Fibroblast of lung (primary cell): ENCODE results near the gene PRR7. TPM values are rescaled to one million over a fixed set of nuclear protein-coding genes. Genes with fewer than 3 reads are reported as not detected.
A peak's percentile ranks its signal among the peaks of the same experiment; 100 is the strongest.

Experiments used
- DNase-seq, 2 donors: peaks; one replicate each; pipeline versions ENCODE4 v3.0.0 to v3.0.0-alpha.2; 2010; ENCODE audit warnings: low read depth in 2 of 2
- H2AFZ ChIP-seq: 2 replicates; pipeline ENCODE4 v1.5.1; 2012; ENCODE audit warnings: low read length, control low read depth, inconsistent platforms
- H3K27ac ChIP-seq: 2 replicates; pipeline ENCODE4 v1.5.1; 2011; ENCODE audit warnings: low read length, control low read depth; ENCODE audit not compliant: insufficient read depth
- H3K27me3 ChIP-seq: 2 replicates; pipeline ENCODE4 v1.5.1; 2011; ENCODE audit warnings: mild to moderate bottlenecking, low read length; ENCODE audit not compliant: control insufficient read depth, insufficient read depth
- H3K36me3 ChIP-seq: 2 replicates; pipeline ENCODE4 v1.5.1; 2011; ENCODE audit warnings: low read length; ENCODE audit not compliant: control insufficient read depth, insufficient read depth
- H3K4me1 ChIP-seq: 2 replicates; pipeline ENCODE4 v1.5.1; 2011; ENCODE audit warnings: low read length; ENCODE audit not compliant: control insufficient read depth, insufficient read depth; ENCODE audit errors: extremely low read depth
- H3K4me2 ChIP-seq: 2 replicates; pipeline ENCODE4 v1.5.1; 2011; ENCODE audit warnings: low read length, control low read depth; ENCODE audit not compliant: insufficient read depth; ENCODE audit errors: extremely low read depth
- H3K4me3 ChIP-seq, 4 experiments: fragments of 200-600 bp in 1 of 4; sonication (generic) in 1 of 4; replicated peaks in 1 of 4; 2 replicates each; pipeline ENCODE4 v1.5.1; 2011 to 2016; ENCODE audit warnings: low read length in 4 of 4, low read depth in 3 of 4, mild to moderate bottlenecking in 3 of 4, control low read depth in 2 of 4, inconsistent platforms in 1 of 4, mixed read lengths in 1 of 4; ENCODE audit not compliant: insufficient read depth in 1 of 4; ENCODE audit errors: control extremely low read depth in 1 of 4
- H3K79me2 ChIP-seq: 2 replicates; pipeline ENCODE4 v1.5.1; 2012; ENCODE audit warnings: mild to moderate bottlenecking, low read length, inconsistent platforms; ENCODE audit not compliant: control insufficient read depth, insufficient read depth
- H3K9ac ChIP-seq: 2 replicates; pipeline ENCODE4 v1.5.1; 2011; ENCODE audit warnings: mild to moderate bottlenecking, low read length, control low read depth; ENCODE audit not compliant: insufficient read depth
- H3K9me3 ChIP-seq: 2 replicates; pipeline ENCODE4 v1.5.1; 2012; ENCODE audit warnings: low read depth, low read length; ENCODE audit not compliant: control insufficient read depth, insufficient read depth
- H4K20me1 ChIP-seq: 2 replicates; pipeline ENCODE4 v1.5.1; 2011; ENCODE audit warnings: low read length; ENCODE audit not compliant: control insufficient read depth, insufficient read depth; ENCODE audit errors: extremely low read depth
- EZH2 ChIP-seq: IDR thresholded peaks from 2 replicates; pipeline ENCODE4 v1.5.1; 2012; ENCODE audit warnings: low read length, control low read depth, mild to moderate bottlenecking; ENCODE audit errors: missing control alignments
- polyA plus RNA-seq, 2 donors: library from polyadenylated mRNA; depleted of rRNA in 1 of 2; stranded (reverse) in 1 of 2; unstranded in 1 of 2; fragments of >200 nt; gene quantifications; 2 replicates each; pipeline ENCODE4 v1.2.1, GENCODE V29; 2011 to 2012; ENCODE audit warnings: missing spikeins in 1 of 2
- total RNA-seq: library from RNA; depleted of rRNA; stranded (reverse); fragments of >200 nt; gene quantifications from 2 replicates; pipeline ENCODE4 v1.2.1, GENCODE V29; 2014
- TF ChIP-seq, protein P1 (sequence below), 2 donors: IDR thresholded peaks in 1 of 2; conservative IDR thresholded peaks in 1 of 2; 1 replicate in 1 of 2; 2 replicates in 1 of 2; pipeline ENCODE4 v1.5.1; 2011 to 2012; ENCODE audit warnings: low read length in 2 of 2, control low read depth in 1 of 2, inconsistent platforms in 1 of 2, low read depth in 1 of 2, mild to moderate bottlenecking in 1 of 2

The PRR7 gene
- total and polyA plus RNA-seq, 2 donors (not counting 1 experiment from before 2014, with no cell fraction given) = 1.6 to 2.3 TPM

DNA sequence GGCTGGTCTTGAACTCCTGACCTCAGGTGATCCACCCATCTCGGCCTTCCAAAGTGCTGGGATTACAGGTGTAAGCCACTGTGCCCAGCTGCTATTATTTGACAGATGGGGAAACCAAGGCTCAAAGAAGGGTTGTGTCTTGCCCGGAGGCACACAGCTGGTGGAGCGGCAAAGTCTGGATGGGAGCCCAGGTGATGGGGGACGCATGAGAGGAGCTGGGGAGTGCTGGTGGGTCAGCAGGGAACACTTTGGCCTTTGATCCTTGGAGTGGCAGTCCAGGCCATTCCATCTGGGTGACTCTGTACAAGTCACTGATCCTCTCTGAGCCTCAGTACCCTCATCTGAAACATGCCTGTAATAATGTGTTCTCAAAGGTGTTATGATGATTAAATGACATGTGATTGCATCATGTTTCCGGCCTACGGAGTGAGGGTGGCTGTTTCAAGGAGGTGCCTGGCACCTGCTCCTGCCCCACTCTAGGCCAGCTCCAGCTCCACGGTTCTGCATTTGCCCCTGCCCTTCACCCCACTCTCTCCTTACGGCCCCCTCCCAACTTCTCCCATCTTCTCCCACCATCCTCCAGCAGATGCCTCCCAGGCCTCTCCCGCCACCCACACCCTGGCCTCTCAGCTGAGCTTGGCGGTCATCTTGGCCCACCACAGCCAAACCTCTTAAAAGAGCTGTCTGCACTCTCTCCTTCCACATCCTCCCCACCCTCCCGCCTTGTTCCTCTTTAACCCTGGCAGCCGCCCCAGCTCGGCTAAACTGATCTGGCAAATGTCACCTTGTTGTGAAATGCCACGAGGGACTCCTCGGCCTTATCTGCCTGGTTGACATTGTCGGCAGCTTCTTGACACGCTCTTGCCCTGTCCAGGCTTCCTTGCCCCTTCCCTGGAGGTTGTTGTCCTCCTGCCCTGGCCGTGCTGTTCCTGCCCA, 32.4 kb downstream of the PRR7 start:
- Histone ChIP-seq H3K4me2 (peak overlapping the region; percentile 54), H3K9ac (no peak overlapping the region), H3K27ac (peak overlapping the region; percentile 84), H3K4me1 (peaks cover 34% of the 10 kb centered on the region), H3K4me3 (no peak overlapping the region), H4K20me1 (no peaks in the 10 kb centered on the region), H2AFZ (no peak overlapping the region), H3K9me3 (no peaks in the 10 kb centered on the region), H3K27me3 (no peaks in the 10 kb centered on the region), H3K36me3 (peaks cover 23% of the 10 kb centered on the region), H3K79me2 (no peaks in the 10 kb centered on the region)
- TF ChIP-seq, protein P1, sequence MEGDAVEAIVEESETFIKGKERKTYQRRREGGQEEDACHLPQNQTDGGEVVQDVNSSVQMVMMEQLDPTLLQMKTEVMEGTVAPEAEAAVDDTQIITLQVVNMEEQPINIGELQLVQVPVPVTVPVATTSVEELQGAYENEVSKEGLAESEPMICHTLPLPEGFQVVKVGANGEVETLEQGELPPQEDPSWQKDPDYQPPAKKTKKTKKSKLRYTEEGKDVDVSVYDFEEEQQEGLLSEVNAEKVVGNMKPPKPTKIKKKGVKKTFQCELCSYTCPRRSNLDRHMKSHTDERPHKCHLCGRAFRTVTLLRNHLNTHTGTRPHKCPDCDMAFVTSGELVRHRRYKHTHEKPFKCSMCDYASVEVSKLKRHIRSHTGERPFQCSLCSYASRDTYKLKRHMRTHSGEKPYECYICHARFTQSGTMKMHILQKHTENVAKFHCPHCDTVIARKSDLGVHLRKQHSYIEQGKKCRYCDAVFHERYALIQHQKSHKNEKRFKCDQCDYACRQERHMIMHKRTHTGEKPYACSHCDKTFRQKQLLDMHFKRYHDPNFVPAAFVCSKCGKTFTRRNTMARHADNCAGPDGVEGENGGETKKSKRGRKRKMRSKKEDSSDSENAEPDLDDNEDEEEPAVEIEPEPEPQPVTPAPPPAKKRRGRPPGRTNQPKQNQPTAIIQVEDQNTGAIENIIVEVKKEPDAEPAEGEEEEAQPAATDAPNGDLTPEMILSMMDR (conservative IDR thresholded peaks at IDR 0.05 in 1 of 2, IDR thresholded peaks at IDR 0.05 in 1 of 2; ENCODE audit: low read depth in 1 of 2, low read length in 2 of 2) = no peak
- TF ChIP-seq EZH2 = no peak
- peak; percentile 55 to 70 for DNase-seq

- DNase-seq = peak; percentile 62 to 74
- H3K79me2 ChIP-seq = no peaks in the 10 kb centered on the region
- TF ChIP-seq EZH2 = no peak
- TF ChIP-seq, protein P1 (conservative IDR thresholded peaks at IDR 0.05 in 1 of 2, IDR thresholded peaks at IDR 0.05 in 1 of 2; ENCODE audit: low read depth in 1 of 2, low read length in 2 of 2) = no peak
- peak overlapping the region; percentile 84 for H3K27ac ChIP-seq
- H4K20me1 ChIP-seq = no peaks in the 10 kb centered on the region
- H3K4me2 ChIP-seq = no peak overlapping the region
- no peak overlapping the region for H3K4me3 ChIP-seq
- no peaks in the 10 kb centered on the region for H3K9me3 ChIP-seq
- H2AFZ ChIP-seq = no peak overlapping the region
- peaks cover 30% of the 10 kb centered on the region for H3K36me3 ChIP-seq
- H3K4me1 ChIP-seq = peaks cover 34% of the 10 kb centered on the region
- no peak overlapping the region for H3K9ac ChIP-seq
- H3K27me3 ChIP-seq = no peaks in the 10 kb centered on the region
Measured at GRCh38 chr5:177479774-177480173, 33.2 kb downstream of the PRR7 start.

DNA sequence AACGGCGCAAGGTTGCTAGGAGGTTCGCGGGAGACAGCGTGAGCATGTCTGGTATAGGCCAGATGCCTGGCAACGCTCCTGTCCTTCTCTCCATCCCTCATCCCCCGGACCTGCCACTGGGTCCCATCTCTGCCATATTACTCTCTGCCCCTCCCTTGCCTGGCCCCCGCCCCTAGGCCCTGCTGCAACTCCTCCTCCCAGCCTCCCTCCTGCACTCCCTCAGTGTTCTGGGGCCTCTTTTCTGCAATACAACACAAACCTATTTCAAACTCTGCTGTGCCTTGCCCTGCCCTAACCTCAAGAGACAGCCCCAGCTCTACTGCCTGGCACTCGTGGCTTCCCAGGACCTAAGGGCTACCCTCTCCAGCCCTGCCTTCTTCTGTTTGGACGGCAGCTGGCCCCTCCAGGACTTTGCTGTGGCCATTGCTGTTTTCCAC, 35.8 kb downstream of the PRR7 start:
- H3K9ac ChIP-seq = no peak overlapping the region
- DNase-seq = no peak
- H2AFZ ChIP-seq = no peak overlapping the region
- H3K27ac ChIP-seq = no peak overlapping the region
- no peak overlapping the region for H3K4me3 ChIP-seq
- TF ChIP-seq, protein P1 (conservative IDR thresholded peaks at IDR 0.05 in 1 of 2, IDR thresholded peaks at IDR 0.05 in 1 of 2; ENCODE audit: low read depth in 1 of 2, low read length in 2 of 2) = no peak
- TF ChIP-seq EZH2 = no peak
- H3K36me3 ChIP-seq = peaks cover 43% of the 10 kb centered on the region
- H3K4me1 ChIP-seq = peaks cover 21% of the 10 kb centered on the region
- H3K79me2 ChIP-seq = peaks cover 1% of the 10 kb centered on the region
- H4K20me1 ChIP-seq = no peaks in the 10 kb centered on the region
- H3K27me3 ChIP-seq = no peaks in the 10 kb centered on the region
- no peak overlapping the region for H3K4me2 ChIP-seq
- no peaks in the 10 kb centered on the region for H3K9me3 ChIP-seq
